C1 segment of cervical spinal cord (tissue), 14 donors: ENCODE results near the gene MAP3K19.

Experiments used
- DNase-seq, 14 donors: peaks; one replicate each; lab custom pipeline; 2025; lab: John Stamatoyannopoulos, UW

Gene MAP3K19

GRCh38 chr2:134934150-134934549, 113.1 kb downstream of the MAP3K19 start:
- no peak for DNase-seq

- DNase-seq: no peak
Observed at GRCh38 chr2:134933732-134934131, 113.5 kb downstream of the MAP3K19 start.

GRCh38 chr2:134932864-134933526, 114.3 kb downstream of the MAP3K19 start:
- DNase-seq: no peak

- no peak for DNase-seq
Observed at GRCh38 chr2:134927195-134927594, 120.1 kb downstream of the MAP3K19 start.

GRCh38 chr2:134926231-134926931, 120.9 kb downstream of the MAP3K19 start:
- no peak for DNase-seq

GRCh38 chr2:134924912-134925311, 122.3 kb downstream of the MAP3K19 start:
- no peak for DNase-seq

GRCh38 chr2:134919341-134920210, 127.7 kb downstream of the MAP3K19 start:
- DNase-seq: peak in 5 of 14 donors; percentile 41 to 68 (median 49)

GRCh38 chr2:134918526-134919340, 128.5 kb downstream of the MAP3K19 start, which contains the start of gene CCNT2:
Gene CCNT2, plus strand, starts transcription at chr2:134918822. Its CDS starts 33 bp downstream, at chr2:134918855.
- DNase-seq: peak; percentile 97 to 100 (median 100)

- DNase-seq: peak in 4 of 14 donors; percentile 82 to 98 (median 92)
Observed at GRCh38 chr2:134917888-134918525, 129.2 kb downstream of the MAP3K19 start.

- peak in 5 of 14 donors; percentile 0 to 58 (median 21) for DNase-seq
Observed at GRCh38 chr2:134917360-134917865, 129.8 kb downstream of the MAP3K19 start.
